ENCODE results near the gene CLIC1.

The CLIC1 gene

DNA sequence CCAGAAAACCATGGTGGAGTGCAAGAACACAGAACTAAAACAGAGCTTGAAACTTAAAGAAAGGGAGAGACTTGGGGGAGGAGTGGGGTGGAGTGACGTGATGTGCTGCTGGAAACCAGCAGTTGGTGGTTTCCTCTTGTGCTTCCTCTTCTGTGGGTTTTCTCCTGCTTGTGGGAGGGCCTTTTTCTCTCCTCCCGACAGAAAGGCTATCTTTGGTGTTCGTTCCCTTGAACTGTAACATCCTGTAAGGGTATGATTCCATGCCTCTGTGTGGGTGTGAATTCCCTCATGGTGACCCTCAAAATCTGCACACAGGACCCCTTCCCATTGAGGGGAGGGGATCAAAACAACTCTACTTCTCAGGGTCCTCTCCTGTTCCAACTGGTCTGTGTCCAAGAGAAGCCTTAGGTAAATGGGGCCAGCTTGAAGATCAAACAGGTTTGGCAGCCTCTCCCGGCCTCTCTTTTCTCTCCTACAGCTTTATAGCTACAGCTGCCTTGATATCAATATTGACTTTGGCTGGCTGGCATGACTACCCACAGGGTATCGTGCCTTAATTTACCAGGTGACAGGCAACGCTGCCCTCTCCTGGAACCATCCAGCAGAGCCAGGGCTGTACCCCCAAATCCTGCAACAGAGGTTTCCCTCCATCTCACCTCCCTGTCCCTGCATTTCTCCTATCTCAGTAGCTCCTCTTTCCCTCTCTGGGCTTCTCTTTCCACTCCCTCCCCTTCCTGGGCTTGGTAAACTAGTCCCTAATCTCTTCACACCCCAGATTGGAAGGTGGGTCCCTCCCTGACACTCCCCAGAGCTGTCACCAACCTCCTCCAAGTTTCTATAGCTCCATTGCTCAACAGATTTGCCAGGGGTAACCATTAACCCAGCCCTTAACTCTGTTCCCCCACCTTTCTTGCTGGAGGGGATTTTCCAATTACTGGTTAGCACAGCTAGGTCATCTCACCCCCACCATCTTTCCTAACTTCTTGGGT lies 2.0 kb upstream of the CLIC1 start:
- peak; percentile 77 for DNase-seq (ENCODE audit: low spot score)

DNA sequence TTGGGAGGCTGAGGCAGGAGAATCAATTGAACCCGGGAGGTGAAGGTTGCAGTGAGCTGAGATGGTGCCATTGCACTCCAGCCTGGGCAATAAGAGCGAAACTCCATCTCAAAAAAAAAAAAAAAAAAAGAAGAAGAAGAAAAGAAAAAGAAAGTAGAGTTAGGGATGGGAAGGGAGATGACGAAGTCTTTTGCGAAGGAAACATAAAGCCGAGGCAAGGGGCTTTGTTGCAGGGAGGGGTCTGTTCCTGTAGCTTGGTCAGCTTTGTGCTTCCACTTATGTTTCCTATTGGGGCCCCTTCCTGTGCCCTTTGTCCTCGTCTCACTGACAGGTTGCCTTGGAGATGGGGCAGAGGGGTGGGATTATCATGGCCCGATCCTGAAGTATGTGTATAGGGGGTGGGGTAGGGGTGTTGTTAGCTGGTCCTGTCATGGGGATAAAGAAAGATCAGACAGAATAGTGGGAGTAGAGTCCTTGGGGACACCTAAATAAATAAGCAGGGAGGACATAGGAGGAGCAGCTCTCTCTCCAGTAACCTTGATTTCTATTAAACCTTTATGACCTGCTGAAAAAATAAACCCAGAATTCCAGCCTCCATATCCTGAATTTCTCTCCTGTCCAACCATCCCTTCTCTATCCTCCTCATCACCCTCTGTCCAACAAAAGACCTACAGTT lies 1.1 kb upstream of the CLIC1 start:
- DNase-seq (ENCODE audit: low spot score), result peak; percentile 45

DNA sequence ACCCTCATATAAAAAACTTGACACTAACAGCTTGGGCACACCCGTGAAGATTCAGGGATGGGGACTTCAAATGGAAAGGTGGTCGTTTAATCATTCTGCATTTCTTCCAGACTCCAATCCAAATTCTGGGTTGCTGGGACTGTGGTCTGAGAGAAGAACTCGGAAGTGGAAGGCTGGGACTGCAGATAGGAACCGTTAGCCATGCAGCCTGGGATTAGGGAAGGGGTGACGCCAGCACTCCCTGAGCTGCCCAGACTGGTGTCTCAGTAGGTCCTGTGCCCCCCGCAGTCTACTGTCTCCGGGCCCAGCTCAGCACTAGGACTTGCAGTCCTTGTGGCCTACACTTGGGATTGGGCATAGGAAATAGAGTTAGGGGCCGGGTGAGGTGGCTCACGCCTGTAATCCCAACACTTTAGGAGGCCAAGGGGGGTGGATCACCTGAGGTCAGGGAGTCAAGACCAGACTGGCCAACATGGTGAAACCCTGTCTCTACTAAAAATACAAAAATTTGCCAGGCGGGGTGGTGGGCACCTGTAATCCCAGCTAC lies 511 bp upstream of the CLIC1 start:
- DNase-seq (ENCODE audit: low spot score), result no peak

DNA sequence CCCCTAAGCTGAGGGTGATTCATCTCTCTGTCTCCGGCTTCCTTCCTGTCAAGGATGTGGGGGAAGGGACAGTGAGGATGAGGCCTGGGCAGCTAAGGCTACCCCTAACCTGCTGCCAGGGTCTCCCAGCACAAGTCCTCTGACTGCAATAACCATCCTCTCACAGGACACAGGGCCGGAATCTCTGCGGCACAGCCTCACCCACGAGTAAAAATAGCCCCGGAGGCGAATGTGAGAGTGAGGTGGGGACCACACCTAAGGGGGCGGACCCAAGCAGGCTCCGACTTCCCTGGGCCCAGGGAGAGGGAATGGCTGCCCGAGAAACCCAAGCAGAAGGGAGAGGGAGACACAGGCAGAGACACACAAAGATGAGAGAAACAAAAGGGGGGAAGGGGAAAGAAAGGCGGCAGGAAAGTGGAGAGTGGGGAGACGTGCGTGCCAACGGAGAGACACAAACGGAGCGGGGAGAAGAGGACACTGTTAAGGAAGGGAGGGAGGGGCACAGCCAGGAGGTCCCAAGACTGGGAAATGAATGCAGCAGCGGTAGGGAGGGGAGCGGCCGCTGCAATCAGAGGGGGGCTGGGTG lies 1.4 kb downstream of the CLIC1 start:
- DNase-seq (ENCODE audit: low spot score), result peak; percentile 25

DNA sequence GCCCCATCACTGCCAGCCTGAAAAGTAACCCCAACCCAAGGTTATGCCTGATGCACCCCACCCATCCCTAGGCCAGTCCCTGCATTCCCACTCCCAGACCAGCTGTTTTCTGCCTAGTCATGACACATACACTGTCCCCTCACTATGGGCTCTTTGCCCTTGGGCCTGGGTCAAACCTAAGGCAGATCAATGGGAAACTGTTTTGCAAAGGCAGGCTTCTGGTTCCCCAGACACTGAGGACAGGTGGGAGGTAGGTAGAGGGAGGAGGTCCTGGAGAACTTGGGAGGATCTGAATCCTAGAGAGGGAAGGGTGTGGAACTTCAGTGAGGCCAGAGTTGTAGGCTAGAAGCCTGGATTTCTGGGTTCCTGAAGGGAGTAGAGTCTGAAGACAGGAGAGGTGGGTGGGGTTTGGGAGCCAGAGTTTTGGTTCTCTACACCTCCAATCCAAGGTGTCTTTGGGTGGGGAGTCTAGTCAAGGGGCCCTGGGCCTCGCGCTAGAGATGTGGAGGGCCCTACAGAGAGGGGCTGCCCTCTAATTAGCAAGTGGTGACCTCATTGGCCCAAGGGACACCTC lies 2.0 kb downstream of the CLIC1 start:
- no peak for DNase-seq (ENCODE audit: low spot score)

DNA sequence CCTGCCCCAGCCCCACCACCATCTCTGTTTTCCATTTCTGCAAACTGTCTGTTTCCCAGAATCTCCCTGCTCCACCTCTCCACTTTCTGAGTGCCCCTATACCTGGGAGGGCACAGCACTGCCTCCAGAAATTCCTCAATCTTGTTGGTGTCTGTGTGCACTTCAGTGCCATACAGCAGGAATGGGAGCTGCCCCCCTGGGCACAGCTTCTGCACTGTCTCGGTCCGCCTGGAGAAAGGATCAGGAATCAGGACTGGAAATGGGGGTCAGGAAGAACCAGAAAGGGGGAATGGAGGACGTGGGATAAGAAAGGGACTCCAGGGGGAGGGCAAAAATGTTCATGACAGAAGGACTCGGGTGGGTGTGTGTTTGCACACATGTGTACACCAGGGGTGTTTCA lies 2.6 kb downstream of the CLIC1 start:
- no peak for DNase-seq (ENCODE audit: low spot score)

DNA sequence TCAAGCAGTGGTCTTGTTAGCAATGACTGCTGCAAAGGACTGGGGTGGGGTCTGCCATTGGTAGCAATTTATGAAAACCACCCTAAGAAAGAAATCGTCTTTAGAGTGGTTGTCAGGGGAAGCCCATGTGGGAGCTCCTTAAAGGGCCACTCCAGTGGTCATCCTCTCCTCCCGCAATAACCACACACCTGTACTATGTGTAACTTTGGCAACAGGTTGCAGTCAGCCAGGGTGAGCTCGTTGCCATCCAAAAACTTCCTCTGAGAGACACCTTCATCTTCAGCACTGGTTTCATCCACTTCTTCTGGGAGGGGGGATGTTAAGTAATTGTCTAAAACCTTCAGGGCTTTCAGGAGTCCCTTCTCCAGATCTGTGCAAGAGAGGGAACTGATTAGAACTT lies 4.3 kb downstream of the CLIC1 start:
- DNase-seq (ENCODE audit: low spot score), result no peak

DNA sequence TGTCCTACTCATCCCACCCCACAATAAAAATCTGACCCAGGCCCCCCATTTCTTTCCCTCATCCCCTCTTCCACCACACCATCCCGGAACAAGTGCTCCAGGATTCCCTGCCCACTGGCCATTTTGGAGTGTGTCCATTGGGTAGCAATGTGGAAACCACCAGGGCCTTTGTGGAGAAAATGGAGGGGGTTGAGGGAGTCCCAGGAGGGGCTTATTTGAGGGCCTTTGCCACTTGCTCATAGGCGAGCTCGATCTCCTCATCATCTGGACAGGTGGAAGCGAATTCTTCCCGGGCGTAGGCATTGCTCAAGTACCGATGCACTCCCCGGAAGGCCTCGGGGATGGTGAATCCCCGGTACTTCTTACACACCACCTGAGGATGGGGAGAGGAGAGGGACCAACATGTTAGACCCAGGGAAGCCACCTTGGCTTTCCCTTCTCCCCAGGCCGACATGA lies 5.7 kb downstream of the CLIC1 start:
- no peak for DNase-seq (ENCODE audit: low spot score)

DNA sequence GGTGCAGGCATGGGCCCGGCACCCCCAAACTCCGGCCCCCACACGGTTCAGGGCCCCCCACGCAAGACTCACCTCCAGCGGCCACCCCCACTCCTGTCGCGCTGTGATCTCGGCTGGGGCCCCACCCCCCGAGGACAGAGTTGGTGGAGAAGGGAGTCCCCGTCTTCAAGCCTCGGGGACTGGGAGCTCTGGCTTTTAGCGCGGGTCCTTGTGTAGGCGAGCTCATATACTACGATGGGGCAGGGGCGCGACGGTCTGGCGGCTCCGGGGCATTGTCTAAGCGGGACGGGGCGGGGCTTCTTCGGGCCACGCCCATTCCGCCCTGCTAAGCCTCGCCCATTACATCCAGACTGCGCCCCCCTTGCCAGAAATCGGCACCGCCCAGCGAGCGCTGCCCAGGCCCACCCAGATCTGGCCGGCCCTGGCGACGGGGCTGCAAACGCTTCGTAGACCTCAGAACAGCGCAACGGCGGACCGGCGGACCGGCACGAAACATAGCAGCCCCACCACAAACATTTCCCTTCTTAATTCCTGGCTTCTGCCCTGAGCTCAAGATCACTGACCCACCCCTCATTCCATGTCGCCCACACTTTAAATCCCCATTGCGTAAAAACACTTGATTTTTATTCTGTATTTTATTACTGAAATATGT lies 6.2 kb downstream of the CLIC1 start:
- peak; percentile 69 for DNase-seq (ENCODE audit: low spot score)

DNA sequence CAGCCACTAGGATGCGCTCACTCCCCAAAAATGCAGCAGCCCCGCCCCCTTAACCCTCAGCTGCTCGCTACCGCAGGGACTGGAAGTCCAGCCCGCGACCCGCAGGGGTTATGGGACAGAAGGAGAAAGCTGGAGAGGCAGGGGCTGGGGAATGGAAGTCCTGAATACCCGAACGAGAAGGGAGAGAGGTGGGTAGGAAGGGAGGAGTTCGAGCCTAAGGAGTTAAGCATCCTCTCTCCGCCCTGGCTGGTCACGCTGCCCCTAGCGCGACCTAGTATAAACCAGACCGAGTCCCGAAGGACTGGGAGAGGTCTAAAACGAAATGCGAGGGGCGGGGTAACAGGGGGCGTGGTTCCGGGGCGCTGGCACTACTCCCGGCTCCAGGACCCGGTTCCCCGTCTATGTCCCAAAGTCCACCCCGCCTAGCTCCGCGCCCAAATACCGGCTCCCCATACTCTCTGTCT lies 6.8 kb downstream of the CLIC1 start:
- DNase-seq (ENCODE audit: low spot score), result peak; percentile 81

DNA sequence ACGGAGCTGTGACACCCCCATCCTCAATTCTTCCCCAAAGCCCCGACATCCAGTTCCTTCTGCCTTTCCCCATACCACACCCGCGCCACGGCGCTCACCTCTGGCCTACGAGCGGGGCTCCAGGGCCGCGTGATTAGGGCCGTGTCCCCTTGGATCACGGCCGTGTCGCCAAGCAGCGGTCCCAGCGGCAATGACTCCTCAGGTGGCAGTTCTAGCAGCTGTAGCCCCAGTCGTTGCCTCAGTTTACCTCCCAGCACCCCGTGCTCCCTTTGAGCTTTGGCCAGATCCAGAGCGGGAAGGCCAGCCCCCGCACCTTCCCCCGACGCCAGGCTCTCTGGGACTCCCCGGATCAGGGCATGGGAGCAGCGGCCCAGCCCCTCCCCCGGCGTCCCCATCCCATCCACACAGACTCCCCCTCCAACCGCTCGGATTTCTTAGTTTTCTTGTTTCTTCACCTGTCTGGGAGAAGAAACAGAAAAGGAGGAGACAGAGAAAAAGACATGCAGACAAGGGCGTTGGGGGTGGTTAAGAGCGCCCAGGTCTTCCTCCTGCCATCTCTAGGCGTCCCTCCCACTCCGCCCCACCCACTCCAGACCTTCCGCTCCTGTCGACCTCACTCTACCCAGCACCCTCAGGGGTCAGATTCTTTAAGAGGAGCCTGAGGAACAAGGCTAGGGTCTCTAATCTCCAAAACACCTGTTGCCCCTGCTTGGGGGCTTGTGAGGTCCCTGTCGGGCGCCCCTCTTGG lies 7.4 kb downstream of the CLIC1 start, which contains the start of gene DDAH2:
Gene DDAH2, minus strand, starts transcription at position 533 of the 748 bp plus-strand sequence. Its CDS starts 138 bp downstream, at position 395.
- DNase-seq (ENCODE audit: low spot score), result no peak

DNA sequence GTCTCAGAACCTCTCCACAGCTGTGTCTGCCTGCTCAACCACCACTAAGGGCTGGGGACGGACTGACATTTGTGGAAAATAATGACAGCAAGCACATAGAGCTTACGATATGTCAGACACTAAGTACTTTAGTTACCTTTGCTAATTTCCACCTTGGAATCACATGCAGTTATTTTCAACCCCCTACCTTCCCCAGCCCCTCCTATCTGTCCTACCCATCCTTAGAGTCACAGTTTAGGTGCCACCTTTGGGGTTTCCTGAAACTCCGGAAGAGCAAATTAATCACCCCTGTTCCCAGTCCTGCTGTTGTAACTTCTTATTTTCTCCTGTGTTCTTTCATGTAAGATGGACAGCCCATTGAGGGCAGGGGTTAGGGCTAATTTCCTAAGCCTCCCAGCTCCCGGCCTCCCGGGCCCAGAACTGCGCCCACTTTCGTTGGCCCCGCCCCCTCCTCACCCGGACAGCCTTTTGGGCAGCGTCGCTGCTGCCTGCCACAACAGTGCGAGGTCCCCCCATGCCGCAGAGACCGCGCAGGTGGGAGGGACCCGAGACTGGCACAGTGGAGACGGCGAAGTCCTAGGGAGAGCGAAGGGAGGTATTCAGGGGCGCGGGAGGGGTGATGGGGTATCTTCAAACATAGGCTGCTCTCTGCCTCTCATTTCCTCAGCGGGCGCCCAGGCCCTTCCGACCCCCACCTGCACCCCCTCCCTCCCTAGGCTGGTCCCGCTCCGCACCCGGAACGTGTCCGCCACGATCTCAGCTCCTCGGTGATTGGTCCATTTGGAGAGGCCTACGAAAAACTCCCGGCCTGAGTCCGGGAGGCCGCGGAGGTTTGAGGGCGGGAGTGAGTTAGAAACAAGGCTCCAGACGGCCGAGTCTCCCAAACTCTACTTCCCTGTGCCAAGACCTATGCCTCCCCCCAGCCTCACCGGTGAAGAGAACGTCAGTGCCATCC lies 8.3 kb downstream of the CLIC1 start:
- DNase-seq (ENCODE audit: low spot score), result no peak

DNA sequence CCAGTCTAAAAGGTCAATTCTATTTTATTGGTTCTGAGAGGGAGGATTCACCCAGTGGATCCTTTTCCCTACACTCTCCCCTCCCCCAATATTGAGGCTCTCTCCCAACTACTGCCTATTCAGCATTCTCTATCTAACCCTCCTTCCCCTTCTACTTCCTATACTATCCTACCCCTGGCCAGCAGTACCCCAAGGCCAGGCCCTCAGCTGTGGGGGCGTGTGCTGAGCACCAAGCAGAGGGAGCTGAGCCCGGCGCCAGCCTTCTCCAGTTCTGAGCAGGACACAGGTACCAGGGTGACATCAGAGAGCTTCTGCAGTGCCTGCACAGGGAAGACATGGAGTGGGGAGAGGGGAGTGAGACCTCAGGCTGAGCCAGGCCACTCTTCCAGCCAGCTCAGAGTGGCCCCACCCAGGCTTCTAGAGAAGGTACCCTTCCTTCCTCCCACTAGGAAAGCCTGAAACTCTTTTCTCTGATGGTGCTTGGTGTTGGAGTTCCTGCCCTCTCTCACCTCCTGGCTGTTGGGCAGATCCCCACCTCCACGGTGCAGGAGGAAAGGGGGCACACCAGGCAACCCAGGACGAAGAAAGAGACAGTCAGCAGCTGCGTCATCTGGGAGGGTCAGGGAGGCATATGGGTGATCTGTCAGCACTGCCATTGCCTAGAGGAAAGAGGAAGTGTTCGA lies 9.2 kb downstream of the CLIC1 start:
- DNase-seq (ENCODE audit: low spot score), result no peak

DNA sequence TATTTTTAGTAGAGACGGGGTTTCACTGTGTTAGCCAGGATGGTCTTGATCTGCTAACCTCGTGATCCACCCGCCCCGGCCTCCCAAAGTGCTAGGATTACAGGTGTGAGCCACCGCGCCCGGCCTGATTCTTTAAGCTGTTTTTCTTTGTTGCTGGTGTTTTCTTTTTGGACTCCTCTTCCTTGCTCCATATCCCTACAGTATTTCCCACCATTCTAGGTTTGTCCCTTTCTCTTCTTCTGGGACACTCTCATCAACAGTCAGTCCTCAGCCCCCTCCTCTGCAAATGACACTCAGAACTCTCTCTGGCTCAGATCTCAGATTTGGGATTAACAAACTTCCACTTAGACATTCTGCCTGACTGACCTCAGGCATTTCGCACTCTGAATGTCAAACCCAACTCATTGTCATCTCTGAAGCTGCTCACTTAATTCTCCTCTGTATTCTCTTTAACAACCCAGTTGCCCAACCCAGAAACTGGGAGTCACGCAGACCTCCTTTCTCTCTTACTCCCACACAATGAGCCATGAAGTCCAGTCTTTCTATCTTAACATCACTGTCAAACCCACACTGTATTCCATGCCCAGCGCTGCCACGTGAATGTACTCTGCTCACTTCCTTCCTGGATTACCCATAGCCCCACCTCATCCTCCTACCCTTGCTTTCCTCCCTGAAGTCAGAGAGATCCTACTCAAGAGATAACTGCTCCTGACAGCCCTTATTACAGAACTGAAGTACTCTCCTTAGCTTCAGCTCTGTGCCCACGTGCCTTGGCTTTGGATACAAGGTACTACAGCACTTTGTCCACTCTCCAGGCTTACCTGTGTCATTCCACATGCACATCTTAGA lies 10.6 kb downstream of the CLIC1 start:
- DNase-seq (ENCODE audit: low spot score), result no peak

DNA sequence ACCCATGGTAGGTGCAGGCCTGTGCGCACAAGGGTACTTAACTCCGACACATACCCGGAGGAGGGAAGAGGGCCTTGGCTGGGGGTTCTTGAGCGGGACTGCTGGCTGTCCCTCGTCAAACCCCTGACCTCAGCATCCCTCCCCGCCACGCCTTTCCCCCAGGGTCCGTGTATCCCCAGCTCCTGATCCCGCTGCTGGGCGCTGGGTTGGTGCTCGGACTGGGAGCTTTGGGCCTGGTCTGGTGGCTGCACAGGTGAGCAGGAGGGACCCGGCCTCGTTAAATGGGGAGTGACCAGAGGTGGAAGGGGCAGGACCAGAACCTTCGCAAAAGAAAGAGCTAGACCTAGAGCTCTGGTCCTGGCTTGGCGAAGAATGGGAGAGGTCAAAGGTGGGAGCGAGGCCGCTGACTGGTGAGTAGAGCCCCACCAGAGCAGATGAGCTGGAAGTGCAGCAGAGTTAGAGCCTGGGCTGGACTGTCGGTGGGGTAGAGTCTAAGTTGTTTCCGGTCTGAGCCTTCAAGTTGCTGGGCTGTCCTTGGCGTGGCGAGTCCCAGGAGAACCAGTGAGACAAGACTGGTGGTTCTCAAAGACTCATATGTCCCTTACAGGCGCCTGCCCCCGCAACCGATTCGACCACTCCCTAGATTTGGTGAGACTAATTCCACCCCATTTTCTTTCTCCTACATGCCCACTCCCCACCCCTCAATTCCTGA lies 12.2 kb downstream of the CLIC1 start:
- DNase-seq (ENCODE audit: low spot score), result no peak

DNA sequence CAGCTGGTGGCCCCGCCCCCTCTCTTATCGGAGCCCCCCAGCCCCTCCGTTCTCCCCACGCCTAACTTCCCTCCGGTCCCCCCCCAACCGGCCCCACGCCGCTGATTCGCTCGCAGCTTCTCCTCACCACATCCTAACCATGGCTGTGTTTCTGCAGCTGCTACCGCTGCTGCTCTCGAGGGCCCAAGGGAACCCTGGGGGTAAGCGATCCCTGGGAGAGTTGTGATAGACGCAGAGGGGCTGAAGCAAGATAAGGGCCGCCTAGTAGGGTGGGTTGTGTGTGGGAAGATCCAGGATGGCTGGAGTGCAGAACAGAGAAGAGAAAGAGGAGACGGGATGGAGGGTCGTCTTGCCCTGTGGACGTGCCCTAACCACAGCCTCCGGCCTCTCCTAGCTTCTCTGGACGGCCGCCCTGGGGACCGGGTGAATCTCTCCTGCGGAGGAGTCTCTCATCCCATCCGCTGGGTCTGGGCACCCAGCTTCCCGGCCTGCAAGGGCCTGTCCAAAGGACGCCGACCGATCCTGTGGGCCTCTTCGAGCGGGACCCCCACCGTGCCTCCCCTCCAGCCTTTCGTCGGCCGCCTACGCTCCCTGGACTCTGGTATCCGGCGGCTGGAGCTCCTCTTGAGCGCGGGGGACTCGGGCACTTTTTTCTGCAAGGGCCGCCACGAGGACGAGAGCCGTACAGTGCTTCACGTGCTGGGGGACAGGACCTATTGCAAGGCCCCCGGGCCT lies 12.9 kb downstream of the CLIC1 start, which contains the start of gene MPIG6B:
Gene MPIG6B, plus strand, starts transcription at position 129 of the 735 bp plus-strand sequence. Its CDS starts 11 bp downstream, at position 140.
- DNase-seq (ENCODE audit: low spot score), result no peak
